MCF 10A (cell line): ENCODE measurements around the gene PM20D2. TPM values are rescaled to one million over a fixed set of nuclear protein-coding genes. Genes with fewer than 3 reads are reported as not detected.

Experiments
- BruUV-seq: library from RNA; stranded (reverse); fragments of 400-500 nt; replicated peaks from 2 replicates; lab custom pipeline; 2021; lab: Mats Ljungman, UMichigan
- CTCF ChIA-PET: fragments of 300-600 bp; sonication (Branson Sonifier 250); formaldehyde crosslinking; extraction: SDS; loops from one replicate; lab custom pipeline; 2021; ENCODE audit warnings: antibody characterized with exemption, inconsistent platforms; lab: Yijun Ruan, JAX
- POLR2A ChIA-PET: fragments of 300-600, 350-650 bp; sonication (Branson Sonifier 250); formaldehyde crosslinking; extraction: SDS; loops from one replicate; lab custom pipeline; 2020; ENCODE audit warnings: antibody characterized with exemption, inconsistent platforms; lab: Yijun Ruan, JAX
- DNase-seq: peaks from one replicate; pipeline ENCODE4 v3.0.0-alpha.2; 2018; ENCODE audit not compliant: unreplicated experiment
- H3K27ac Mint-ChIP-seq: one replicate; pipeline ENCODE4 v1.8.0; 2022; ENCODE audit warnings: mild to moderate bottlenecking, low read depth, mixed read lengths; ENCODE audit not compliant: unreplicated experiment
- H3K27me3 Mint-ChIP-seq: one replicate; pipeline ENCODE4 v1.8.0; 2022; ENCODE audit warnings: mixed read lengths; ENCODE audit not compliant: insufficient read depth, unreplicated experiment
- H3K36me3 Mint-ChIP-seq: one replicate; pipeline ENCODE4 v1.8.0; 2022; ENCODE audit warnings: mild to moderate bottlenecking, moderate library complexity, mixed read lengths; ENCODE audit not compliant: insufficient read depth, unreplicated experiment
- H3K4me1 Mint-ChIP-seq: one replicate; pipeline ENCODE4 v1.8.0; 2022; ENCODE audit warnings: mixed read lengths; ENCODE audit not compliant: insufficient read depth, unreplicated experiment
- H3K4me3 Mint-ChIP-seq: one replicate; pipeline ENCODE4 v1.8.0; 2022; ENCODE audit warnings: mild to moderate bottlenecking, moderate library complexity, mixed read lengths; ENCODE audit not compliant: unreplicated experiment
- H3K9me3 Mint-ChIP-seq: one replicate; pipeline ENCODE4 v1.8.0; 2022; ENCODE audit warnings: mixed read lengths; ENCODE audit not compliant: unreplicated experiment
- intact Hi-C: fragments of 100-400 bp; cut with micrococcal nuclease; formaldehyde crosslinking; loops from 2 replicates; pipeline ENCODE4 v1.14.1; 2022
- total RNA-seq: library from RNA; stranded (reverse); gene quantifications from 2 replicates; pipeline ENCODE4 v1.2.3, GENCODE V29; 2022
- TF ChIP-seq, protein P1 (sequence below): fragments of 200-600 bp; IDR thresholded peaks from one replicate; pipeline ENCODE4 v1.8.0; 2022; ENCODE audit warnings: antibody characterized with exemption, mild to moderate bottlenecking; ENCODE audit not compliant: unreplicated experiment

PM20D2 gene
- total RNA-seq, 1 experiment from 2014 or later, result 11.9 TPM

DNA sequence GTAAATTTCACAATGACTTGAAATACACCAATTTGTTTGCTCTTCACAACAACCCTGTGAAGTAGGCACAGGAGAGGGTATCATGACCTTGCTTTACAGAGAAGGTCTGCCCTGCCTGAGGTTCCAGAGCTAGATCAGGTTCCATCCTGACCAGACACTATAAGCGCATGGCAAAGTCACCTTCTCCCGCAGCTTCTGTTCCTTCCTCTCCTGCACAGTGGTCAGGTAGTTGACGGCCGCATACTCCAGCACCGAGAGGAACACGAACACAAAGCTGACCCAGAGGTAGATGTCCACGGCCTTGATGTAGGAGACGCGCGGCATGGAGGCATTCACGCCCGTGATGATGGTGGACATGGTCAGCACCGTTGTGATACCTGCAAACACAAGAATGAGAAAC is 34.3 kb downstream of the PM20D2 start:
- H3K27me3 Mint-ChIP-seq, result peaks cover 60% of the 10 kb centered on the region
- DNase-seq, result no peak
- H3K4me3 Mint-ChIP-seq, result no peak overlapping the region
- no TSS peak for BruUV-seq
- H3K27ac Mint-ChIP-seq, result no peak overlapping the region
- POLR2A ChIA-PET, result interaction anchor here (0.7 kb wide), 1 partner anchor 66 kb away, joined by 3 read pairs; no protein-coding TSS in a partner anchor
- no peaks in the 10 kb centered on the region for H3K9me3 Mint-ChIP-seq
- CTCF ChIA-PET, result interaction anchor here (0.6 to 1.6 kb wide), 2 partner anchors 55 to 62 kb away, joined by 4 to 5 read pairs; no protein-coding TSS in a partner anchor
- intact Hi-C loops, result no loop called here
- TF ChIP-seq, protein P1, sequence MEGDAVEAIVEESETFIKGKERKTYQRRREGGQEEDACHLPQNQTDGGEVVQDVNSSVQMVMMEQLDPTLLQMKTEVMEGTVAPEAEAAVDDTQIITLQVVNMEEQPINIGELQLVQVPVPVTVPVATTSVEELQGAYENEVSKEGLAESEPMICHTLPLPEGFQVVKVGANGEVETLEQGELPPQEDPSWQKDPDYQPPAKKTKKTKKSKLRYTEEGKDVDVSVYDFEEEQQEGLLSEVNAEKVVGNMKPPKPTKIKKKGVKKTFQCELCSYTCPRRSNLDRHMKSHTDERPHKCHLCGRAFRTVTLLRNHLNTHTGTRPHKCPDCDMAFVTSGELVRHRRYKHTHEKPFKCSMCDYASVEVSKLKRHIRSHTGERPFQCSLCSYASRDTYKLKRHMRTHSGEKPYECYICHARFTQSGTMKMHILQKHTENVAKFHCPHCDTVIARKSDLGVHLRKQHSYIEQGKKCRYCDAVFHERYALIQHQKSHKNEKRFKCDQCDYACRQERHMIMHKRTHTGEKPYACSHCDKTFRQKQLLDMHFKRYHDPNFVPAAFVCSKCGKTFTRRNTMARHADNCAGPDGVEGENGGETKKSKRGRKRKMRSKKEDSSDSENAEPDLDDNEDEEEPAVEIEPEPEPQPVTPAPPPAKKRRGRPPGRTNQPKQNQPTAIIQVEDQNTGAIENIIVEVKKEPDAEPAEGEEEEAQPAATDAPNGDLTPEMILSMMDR, result no peak
- H3K36me3 Mint-ChIP-seq, result no peaks in the 10 kb centered on the region
- no peaks in the 10 kb centered on the region for H3K4me1 Mint-ChIP-seq

DNA sequence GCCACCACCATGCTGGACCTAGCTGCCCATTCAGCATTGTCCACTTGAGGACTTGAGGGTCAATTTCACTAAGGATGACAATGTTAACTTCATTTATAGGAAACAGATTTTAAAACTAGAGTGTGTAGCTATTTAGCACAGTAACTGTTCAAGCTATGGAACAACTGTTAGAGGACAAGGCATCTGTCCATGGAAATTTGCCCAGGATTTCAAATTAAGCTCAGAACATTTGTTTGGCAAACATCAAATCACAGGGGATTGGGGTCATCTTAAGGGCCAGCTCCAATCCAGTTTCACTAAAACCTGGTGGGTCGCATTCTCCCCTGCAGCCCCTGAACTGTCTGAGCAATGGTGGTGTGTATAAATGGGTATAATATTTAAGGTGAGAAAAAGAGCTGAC is 35.1 kb downstream of the PM20D2 start:
- no TSS peak for BruUV-seq
- CTCF ChIA-PET, result interaction anchor here (0.5 to 1.6 kb wide), 2 partner anchors 61 to 320 kb away, joined by 3 to 5 read pairs; no protein-coding TSS in a partner anchor

DNA sequence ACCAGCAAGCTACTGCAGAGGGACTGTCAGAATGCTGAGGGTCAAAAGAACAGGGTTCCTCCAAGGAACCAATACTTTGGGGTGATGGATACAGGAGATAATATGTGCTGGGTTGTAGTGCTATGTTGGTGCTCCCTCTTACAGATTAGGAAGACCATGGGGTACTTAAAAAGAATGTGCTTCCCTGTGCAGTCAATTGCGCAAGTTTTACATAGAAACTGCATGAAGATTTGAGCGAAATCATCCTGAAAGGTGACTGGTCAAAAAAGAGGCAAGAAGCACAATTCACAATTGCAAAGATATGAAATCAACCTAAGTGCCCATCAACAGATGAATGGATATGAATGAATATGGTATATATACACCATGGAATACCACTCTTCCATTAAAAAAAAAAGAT is 37.4 kb downstream of the PM20D2 start:
- CTCF ChIA-PET, result no interaction called here
- Mint-ChIP-seq H3K36me3 (no peaks in the 10 kb centered on the region), H3K4me3 (no peak overlapping the region), H3K27me3 (peaks cover 70% of the 10 kb centered on the region), H3K4me1 (no peaks in the 10 kb centered on the region), H3K27ac (no peak overlapping the region), H3K9me3 (no peaks in the 10 kb centered on the region)
- DNase-seq, result no peak
- TF ChIP-seq, protein P1, result no peak
- intact Hi-C loops, result no loop called here
- no TSS peak for BruUV-seq
- POLR2A ChIA-PET, result no interaction called here

More for the DNA sequence above, 35.1 kb downstream of the PM20D2 start:
- TF ChIP-seq, protein P1, result no peak
- DNase-seq, result no peak
- intact Hi-C loops, result no loop called here
- POLR2A ChIA-PET, result interaction anchor here (1.1 kb wide), 1 partner anchor 36 kb away, joined by 6 read pairs; the partner anchor contains the start of gene PM20D2
- Mint-ChIP-seq H3K9me3 (no peaks in the 10 kb centered on the region), H3K27ac (no peak overlapping the region), H3K4me1 (no peaks in the 10 kb centered on the region), H3K4me3 (no peak overlapping the region), H3K27me3 (peaks cover 69% of the 10 kb centered on the region), H3K36me3 (no peaks in the 10 kb centered on the region)

DNA sequence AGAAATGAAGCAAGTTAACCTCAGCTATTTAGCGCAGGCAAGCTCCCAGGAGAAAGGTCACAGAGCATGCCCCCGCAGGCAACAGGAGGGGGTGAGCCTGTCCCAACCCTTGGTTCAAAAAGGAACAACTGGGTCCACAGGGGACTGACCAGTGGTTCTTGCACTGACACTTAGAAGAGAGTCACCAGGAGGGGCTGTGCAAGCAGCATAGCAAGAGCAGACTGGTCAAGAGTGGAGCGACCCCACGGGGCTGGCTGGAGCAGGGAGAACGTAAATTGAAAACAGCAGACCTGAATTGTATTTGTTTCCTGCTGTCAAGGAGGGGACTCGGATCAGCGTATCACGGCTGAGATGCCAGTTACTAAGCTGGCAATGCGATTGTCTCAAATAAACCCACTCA is 38.5 kb downstream of the PM20D2 start:
- ChIA-PET CTCF (no interaction called here), POLR2A (no interaction called here)
- Mint-ChIP-seq H3K4me1 (no peaks in the 10 kb centered on the region), H3K27ac (no peak overlapping the region), H3K9me3 (no peaks in the 10 kb centered on the region), H3K27me3 (peaks cover 66% of the 10 kb centered on the region), H3K4me3 (no peak overlapping the region), H3K36me3 (no peaks in the 10 kb centered on the region)
- intact Hi-C loops, result no loop called here
- no peak for DNase-seq
- BruUV-seq, result no TSS peak
- TF ChIP-seq, protein P1, result no peak
